Uterus (tissue), 2 donors: ENCODE measurements around the gene NOP53.

ENCODE experiments used
- POLR2A ChIP-seq, 2 donors: fragments of 450-650 bp; IDR thresholded peaks; one replicate each; pipeline ENCODE4 v1.6.1; 2016; ENCODE audit warnings: antibody characterized with exemption in 2 of 2, mild to moderate bottlenecking in 1 of 2, moderate library complexity in 1 of 2
- TF ChIP-seq, protein P1 (sequence below), 4 experiments: fragments of 200-600 bp in 2 of 4; fragments of 450-650 bp in 2 of 4; sonication (generic) in 2 of 4; IDR thresholded peaks; one replicate each; pipeline ENCODE4 v1.5.1; 2016 to 2019; ENCODE audit warnings: antibody characterized with exemption in 4 of 4, mild to moderate bottlenecking in 2 of 4, moderate library complexity in 1 of 4

DNA sequence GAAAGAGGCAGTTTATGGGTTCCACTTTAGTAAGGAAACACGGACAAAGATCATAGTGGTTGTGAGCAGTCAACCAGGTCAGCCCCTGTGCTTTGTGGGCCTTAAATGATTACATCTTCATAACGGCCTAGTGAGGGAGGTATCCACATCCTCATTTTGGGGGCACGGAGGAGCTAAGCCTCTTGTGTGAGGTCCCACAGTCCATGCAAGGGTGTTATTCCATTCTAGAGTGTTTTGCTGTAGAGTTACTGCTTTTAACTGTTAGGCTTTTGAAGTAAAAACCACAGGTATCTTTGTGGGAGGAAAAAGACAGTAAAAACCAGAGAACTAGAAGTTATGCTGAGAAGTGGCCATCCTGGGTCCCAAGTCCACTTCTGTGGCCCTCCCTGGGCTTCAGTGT, 4.0 kb downstream of the NOP53 start:
- TF ChIP-seq POLR2A (IDR thresholded peaks at IDR 0.05) = no peak
- TF ChIP-seq, protein P1, sequence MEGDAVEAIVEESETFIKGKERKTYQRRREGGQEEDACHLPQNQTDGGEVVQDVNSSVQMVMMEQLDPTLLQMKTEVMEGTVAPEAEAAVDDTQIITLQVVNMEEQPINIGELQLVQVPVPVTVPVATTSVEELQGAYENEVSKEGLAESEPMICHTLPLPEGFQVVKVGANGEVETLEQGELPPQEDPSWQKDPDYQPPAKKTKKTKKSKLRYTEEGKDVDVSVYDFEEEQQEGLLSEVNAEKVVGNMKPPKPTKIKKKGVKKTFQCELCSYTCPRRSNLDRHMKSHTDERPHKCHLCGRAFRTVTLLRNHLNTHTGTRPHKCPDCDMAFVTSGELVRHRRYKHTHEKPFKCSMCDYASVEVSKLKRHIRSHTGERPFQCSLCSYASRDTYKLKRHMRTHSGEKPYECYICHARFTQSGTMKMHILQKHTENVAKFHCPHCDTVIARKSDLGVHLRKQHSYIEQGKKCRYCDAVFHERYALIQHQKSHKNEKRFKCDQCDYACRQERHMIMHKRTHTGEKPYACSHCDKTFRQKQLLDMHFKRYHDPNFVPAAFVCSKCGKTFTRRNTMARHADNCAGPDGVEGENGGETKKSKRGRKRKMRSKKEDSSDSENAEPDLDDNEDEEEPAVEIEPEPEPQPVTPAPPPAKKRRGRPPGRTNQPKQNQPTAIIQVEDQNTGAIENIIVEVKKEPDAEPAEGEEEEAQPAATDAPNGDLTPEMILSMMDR (IDR thresholded peaks at IDR 0.05) = no peak
